ENCODE data around the gene BCCIP. TPM values are rescaled to one million over a fixed set of nuclear protein-coding genes. Genes with fewer than 3 reads are reported as not detected.

BCCIP gene
- total RNA-seq, 4 donors from 2014 or later, result 36.8 to 53.2 (median 46.3) TPM

DNA sequence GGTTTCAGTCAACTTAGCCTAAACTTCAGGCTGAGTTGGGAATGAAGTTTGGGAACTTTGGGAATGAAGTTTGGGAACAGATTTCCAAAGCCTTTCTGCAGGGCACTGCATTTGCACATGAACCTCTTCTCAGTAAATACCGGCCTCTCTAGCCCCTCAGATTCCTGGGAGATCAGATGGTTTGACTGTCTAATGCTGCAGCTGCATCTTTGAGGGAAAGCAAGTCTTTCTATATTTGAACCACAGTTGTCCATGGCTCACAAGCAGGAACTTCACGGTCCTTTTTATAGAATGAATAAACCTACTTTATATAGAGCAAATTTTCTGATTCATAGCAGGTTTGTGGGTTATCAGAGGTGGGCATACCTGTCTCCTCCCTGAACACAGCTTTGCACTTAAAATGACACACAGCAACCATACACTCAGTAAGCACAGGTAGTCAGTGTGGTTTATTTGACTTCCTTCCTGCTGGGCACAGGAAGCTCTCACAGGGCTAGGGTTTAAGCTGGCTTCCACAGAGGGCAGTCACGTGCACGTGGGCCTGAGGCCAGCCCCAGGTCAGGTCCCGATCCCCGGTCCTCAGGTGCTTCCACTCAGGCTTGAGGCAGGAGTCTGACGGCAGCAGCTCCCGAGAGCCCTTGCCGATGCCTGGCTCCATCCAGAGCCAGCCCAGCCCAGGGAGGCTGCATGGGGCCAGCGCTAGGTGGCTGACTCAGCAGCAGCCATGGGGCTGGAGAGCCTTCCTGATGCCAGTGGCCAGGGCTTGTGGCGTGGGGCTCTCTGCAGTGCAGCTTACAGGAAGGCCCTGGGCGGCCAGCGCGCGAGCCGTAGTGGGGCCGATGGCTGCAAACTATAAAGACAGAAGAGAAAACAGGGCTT lies 35.0 kb upstream of the BCCIP start:
- H3K9me3 ChIP-seq, result no peaks in the 10 kb centered on the region
- no peak for DNase-seq (ENCODE audit: extremely low spot score)
- peaks cover 20 to 52% (median 49%) of the 10 kb centered on the region in 4 donors for H3K36me3 ChIP-seq
- no peak overlapping the region for H3K4me3 ChIP-seq
- intact Hi-C loops (cut with DNase I), result no loop called here
- H3K27ac ChIP-seq (replicated peaks in 1 of 4), result no peak overlapping the region
- no peaks in the 10 kb centered on the region for H3K27me3 ChIP-seq
- 97% methylated on average over 7 of the region's 17 CpGs for WGBS
- TF ChIP-seq POLR2A (IDR thresholded peaks at IDR 0.05; ENCODE audit: low read depth) (no peak), EP300 (IDR thresholded peaks at IDR 0.05) (no peak), POLR2AphosphoS5 (IDR thresholded peaks at IDR 0.05) (no peak)
- TF ChIP-seq, protein P1, sequence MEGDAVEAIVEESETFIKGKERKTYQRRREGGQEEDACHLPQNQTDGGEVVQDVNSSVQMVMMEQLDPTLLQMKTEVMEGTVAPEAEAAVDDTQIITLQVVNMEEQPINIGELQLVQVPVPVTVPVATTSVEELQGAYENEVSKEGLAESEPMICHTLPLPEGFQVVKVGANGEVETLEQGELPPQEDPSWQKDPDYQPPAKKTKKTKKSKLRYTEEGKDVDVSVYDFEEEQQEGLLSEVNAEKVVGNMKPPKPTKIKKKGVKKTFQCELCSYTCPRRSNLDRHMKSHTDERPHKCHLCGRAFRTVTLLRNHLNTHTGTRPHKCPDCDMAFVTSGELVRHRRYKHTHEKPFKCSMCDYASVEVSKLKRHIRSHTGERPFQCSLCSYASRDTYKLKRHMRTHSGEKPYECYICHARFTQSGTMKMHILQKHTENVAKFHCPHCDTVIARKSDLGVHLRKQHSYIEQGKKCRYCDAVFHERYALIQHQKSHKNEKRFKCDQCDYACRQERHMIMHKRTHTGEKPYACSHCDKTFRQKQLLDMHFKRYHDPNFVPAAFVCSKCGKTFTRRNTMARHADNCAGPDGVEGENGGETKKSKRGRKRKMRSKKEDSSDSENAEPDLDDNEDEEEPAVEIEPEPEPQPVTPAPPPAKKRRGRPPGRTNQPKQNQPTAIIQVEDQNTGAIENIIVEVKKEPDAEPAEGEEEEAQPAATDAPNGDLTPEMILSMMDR (IDR thresholded peaks at IDR 0.05), result no peak
- no peaks in the 10 kb centered on the region for H3K4me1 ChIP-seq

DNA sequence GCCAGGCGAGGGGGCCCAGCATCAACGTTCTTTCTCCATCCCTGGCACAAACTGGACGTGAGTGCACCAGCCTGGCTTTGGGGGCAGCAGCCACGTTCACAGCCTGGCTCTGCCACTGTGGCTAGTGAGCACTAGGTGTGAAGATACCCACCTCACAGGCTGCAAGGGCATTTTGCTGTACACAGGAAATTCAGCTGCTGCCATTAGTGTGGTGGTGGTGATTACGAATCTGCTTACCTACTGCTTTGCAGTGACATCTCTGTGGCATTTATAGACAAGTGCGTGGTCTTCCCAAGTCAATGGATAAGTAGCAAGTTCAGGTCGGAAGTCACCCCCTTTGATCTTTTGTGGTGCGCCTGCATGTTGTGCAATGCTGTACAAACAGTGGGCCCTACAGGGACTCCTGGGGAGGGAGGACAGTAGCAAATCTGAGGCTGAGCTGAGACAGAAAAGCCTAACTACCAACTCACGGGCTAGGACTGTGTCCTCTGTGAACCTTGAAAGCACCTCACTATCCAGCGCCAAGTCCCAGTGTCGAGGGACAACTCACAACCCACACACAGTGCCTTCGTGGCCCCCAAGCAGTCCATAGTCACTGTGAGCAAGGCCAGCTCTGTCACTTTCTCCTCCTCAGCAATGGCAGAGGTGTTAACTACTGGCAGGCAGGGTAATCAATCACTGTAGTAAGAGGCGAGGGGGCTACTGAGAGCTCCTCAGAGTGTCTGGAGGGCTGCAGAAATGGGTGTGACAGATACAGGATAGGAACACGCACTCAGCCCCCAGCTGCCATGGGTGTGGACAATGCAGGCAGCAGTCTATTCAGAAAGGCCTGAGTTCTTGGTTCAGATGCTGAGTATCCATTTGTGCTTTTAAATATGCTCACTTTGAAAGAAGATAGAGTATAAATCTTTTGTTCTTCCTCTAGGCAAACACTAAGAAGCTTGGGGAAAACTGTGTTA lies 30.7 kb upstream of the BCCIP start:
- Histone ChIP-seq H3K9me3 (no peaks in the 10 kb centered on the region), H3K27ac (replicated peaks in 1 of 4) (no peak overlapping the region), H3K36me3 (peaks cover 44 to 92% (median 85%) of the 10 kb centered on the region in 4 donors), H3K4me3 (no peak overlapping the region), H3K27me3 (no peaks in the 10 kb centered on the region), H3K4me1 (no peaks in the 10 kb centered on the region)
- 87% methylated on average over 12 of the region's 14 CpGs for WGBS
- intact Hi-C loops (cut with DNase I), result no loop called here
- TF ChIP-seq POLR2AphosphoS5 (IDR thresholded peaks at IDR 0.05), result no peak
- no peak for DNase-seq (ENCODE audit: extremely low spot score)

DNA sequence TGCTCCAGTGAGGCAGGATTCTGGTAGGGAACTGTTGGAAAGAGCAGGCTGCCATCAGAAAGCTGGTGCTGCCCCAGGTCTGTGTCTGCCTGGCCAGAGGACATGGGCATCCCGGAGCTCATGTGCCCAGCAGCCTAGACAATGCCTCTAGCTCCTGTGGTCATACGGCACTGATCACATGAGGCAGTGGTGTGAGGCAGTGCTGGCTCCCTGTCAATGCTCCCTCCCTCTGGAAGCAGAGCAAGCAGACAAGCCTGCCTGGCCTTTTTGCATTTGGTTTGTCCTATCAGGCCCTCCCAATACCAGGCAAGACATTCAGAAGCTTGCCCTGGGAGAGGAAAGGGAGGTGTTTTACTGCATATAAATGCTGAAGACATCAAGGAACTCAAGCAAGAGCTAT lies 28.2 kb upstream of the BCCIP start:
- WGBS, result no CpG with 5 or more reads among the region's 2 CpGs
- peaks cover 40 to 87% (median 71%) of the 10 kb centered on the region in 4 donors for H3K36me3 ChIP-seq
- H3K4me1 ChIP-seq, result no peaks in the 10 kb centered on the region
- H3K27me3 ChIP-seq, result no peaks in the 10 kb centered on the region
- H3K27ac ChIP-seq (replicated peaks in 1 of 4), result no peak overlapping the region
- no peaks in the 10 kb centered on the region for H3K9me3 ChIP-seq
- DNase-seq (ENCODE audit: extremely low spot score), result no peak
- H3K4me3 ChIP-seq, result no peak overlapping the region
- TF ChIP-seq POLR2A (IDR thresholded peaks at IDR 0.05; ENCODE audit: low read depth) (no peak), POLR2AphosphoS5 (IDR thresholded peaks at IDR 0.05) (no peak), EP300 (IDR thresholded peaks at IDR 0.05) (no peak)
- TF ChIP-seq, protein P1 (IDR thresholded peaks at IDR 0.05), result no peak
- intact Hi-C loops (cut with DNase I), result no loop called here

DNA sequence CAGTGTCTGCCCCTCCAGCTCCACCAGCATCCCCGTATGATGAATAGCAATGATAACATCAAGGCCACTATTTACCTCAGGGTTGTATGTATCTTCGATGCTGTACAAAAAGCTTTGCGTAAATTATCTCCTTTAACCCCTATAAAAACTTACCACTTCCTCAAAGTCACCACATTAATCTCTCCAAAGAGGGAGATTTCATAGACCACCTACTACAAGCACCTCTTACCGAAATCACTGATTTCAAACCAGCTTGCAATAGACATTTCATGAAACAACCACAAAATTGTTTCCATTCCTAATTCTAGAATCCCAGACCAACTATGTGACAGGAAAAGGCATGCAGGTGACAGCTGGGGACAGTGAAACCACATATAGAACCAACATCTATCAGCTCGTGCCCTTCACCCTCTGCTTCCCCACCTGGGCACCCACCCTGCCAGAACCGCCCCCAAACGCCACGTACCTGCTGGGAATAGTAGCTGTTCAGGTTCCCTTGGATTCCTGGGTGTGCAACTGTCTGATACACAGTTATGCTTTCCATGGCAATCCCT lies 27.6 kb upstream of the BCCIP start:
- Histone ChIP-seq H3K4me1 (no peaks in the 10 kb centered on the region), H3K9me3 (no peaks in the 10 kb centered on the region), H3K27me3 (no peaks in the 10 kb centered on the region), H3K4me3 (no peak overlapping the region), H3K27ac (replicated peaks in 1 of 4) (no peak overlapping the region), H3K36me3 (peaks cover 40 to 93% (median 74%) of the 10 kb centered on the region in 4 donors)
- TF ChIP-seq EP300 (IDR thresholded peaks at IDR 0.05) (no peak), POLR2A (IDR thresholded peaks at IDR 0.05; ENCODE audit: low read depth) (no peak)
- TF ChIP-seq, protein P1 (IDR thresholded peaks at IDR 0.05), result no peak
- intact Hi-C loops (cut with DNase I), result no loop called here
- WGBS, result 86% methylated on average over 8 of the region's 8 CpGs
- DNase-seq (ENCODE audit: extremely low spot score), result no peak

DNA sequence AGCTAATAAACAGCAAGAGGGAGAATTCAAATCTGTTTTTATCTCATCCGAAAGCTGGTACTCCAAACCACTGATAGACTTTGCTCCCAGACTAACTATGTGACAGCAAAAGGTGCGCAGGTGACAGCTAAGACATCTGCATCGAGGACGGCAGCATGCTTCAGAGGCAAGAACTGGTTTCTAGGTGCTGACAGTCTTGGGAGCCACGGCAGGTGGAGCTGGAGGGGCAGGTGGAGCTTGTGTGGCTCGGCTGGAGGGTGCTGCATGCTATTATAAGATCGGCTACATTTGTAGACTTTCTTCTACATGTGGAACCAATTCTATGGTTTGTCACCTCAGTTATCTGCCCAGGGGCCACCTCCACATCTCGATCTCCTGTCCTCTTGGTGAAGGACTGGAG lies 25.9 kb upstream of the BCCIP start:
- Histone ChIP-seq H3K4me3 (no peak overlapping the region), H3K27ac (replicated peaks in 1 of 4) (no peak overlapping the region), H3K36me3 (peaks cover 36 to 100% (median 68%) of the 10 kb centered on the region in 4 donors), H3K4me1 (no peaks in the 10 kb centered on the region), H3K9me3 (no peaks in the 10 kb centered on the region), H3K27me3 (no peaks in the 10 kb centered on the region)
- WGBS, result 92% methylated on average over 8 of the region's 8 CpGs
- no peak for DNase-seq (ENCODE audit: extremely low spot score)
- TF ChIP-seq, protein P1 (IDR thresholded peaks at IDR 0.05), result no peak
- TF ChIP-seq POLR2A (IDR thresholded peaks at IDR 0.05; ENCODE audit: low read depth), result no peak
- TF ChIP-seq POLR2AphosphoS5 (IDR thresholded peaks at IDR 0.05), result no peak
- no peak for TF ChIP-seq EP300 (IDR thresholded peaks at IDR 0.05)
- intact Hi-C loops (cut with DNase I), result no loop called here

Data from esophagus muscularis mucosa (tissue), 4 donors.